OCI-LY3 (cell line): ENCODE data around the gene MTCL1.

Source experiments
- H2AFZ ChIP-seq: fragments of 200-600, 300-600 bp; shearing (Covaris generic); 2 replicates; pipeline ENCODE4 v1.6.0; 2014; ENCODE audit warnings: antibody characterized with exemption, low read depth, low read length
- H3K27ac ChIP-seq: fragments of 200-600, 300-600 bp; sonication (generic); 2 replicates; pipeline ENCODE4 v1.5.1; 2014; ENCODE audit warnings: mild to moderate bottlenecking, low read length, moderate library complexity, mixed read lengths
- H3K27me3 ChIP-seq: fragments of 200-600, 300-600 bp; sonication (generic); 2 replicates; pipeline ENCODE4 v1.6.1; 2014; ENCODE audit warnings: low read depth, low read length, mixed read lengths
- H3K36me3 ChIP-seq: fragments of 200-600, 300-600 bp; sonication (generic); replicated peaks from 2 replicates; pipeline ENCODE3; 2014; ENCODE audit warnings: low read depth, low read length, mixed read lengths
- H3K4me1 ChIP-seq: fragments of 300-600, 200-600 bp; sonication (generic); 2 replicates; pipeline ENCODE4 v1.6.1; 2014; ENCODE audit warnings: low read length, mixed read lengths
- H3K4me2 ChIP-seq: fragments of 200-600, 300-600 bp; sonication (generic); 2 replicates; pipeline ENCODE4 v1.6.1; 2014; ENCODE audit warnings: low read length, mixed read lengths
- H3K4me3 ChIP-seq: fragments of 300-600, 200-600 bp; sonication (generic); 2 replicates; pipeline ENCODE4 v1.5.1; 2014; ENCODE audit warnings: antibody characterized with exemption, mild to moderate bottlenecking, low read length, moderate library complexity
- H3K79me2 ChIP-seq: fragments of 300-600, 200-600 bp; shearing (Covaris generic); 2 replicates; pipeline ENCODE4 v1.6.1; 2014; ENCODE audit warnings: mild to moderate bottlenecking, low read length, mixed read lengths
- H3K9ac ChIP-seq: fragments of 300-600, 200-600 bp; shearing (Covaris generic); 2 replicates; pipeline ENCODE4 v1.6.0; 2014; ENCODE audit warnings: mild to moderate bottlenecking, low read length, moderate library complexity
- H3K9me3 ChIP-seq: fragments of 200-600, 300-600 bp; shearing (Covaris generic); 2 replicates; pipeline ENCODE4 v1.6.1; 2014; ENCODE audit warnings: low read length, mixed read lengths; ENCODE audit not compliant: insufficient read depth
- H4K20me1 ChIP-seq: fragments of 200-600, 300-600 bp; sonication (generic); 2 replicates; pipeline ENCODE4 v1.6.1; 2016; ENCODE audit warnings: low read length, mixed read lengths; ENCODE audit not compliant: insufficient read depth
- CTCF ChIP-seq: fragments of 200-600, 300-600 bp; sonication (generic); IDR thresholded peaks from 2 replicates; pipeline ENCODE4 v1.5.1; 2014; ENCODE audit warnings: antibody characterized with exemption, low read length, low read depth
- EZH2phosphoT487 ChIP-seq: fragments of 200-600 bp; shearing (Covaris generic); IDR thresholded peaks from 2 replicates; pipeline ENCODE4 v1.6.1; 2018; ENCODE audit warnings: antibody characterized with exemption, mixed run types, low read depth

Gene MTCL1

GRCh38 chr18:8657873-8658470 lies 47.4 kb upstream of the MTCL1 start:
- Histone ChIP-seq H3K4me3 (no peak overlapping the region), H3K9me3 (no peaks in the 10 kb centered on the region), H3K4me1 (peaks cover 26% of the 10 kb centered on the region), H3K27me3 (peaks cover 8% of the 10 kb centered on the region), H3K9ac (no peak overlapping the region), H2AFZ (no peak overlapping the region), H3K4me2 (no peak overlapping the region), H3K36me3 (no peaks in the 10 kb centered on the region), H4K20me1 (no peaks in the 10 kb centered on the region), H3K79me2 (no peaks in the 10 kb centered on the region), H3K27ac (no peak overlapping the region)
- TF ChIP-seq CTCF (no peak), EZH2phosphoT487 (no peak)

- TF ChIP-seq EZH2phosphoT487, result no peak
- TF ChIP-seq CTCF, result no peak
- Histone ChIP-seq H3K4me1 (peaks cover 26% of the 10 kb centered on the region), H3K9me3 (no peaks in the 10 kb centered on the region), H3K36me3 (no peaks in the 10 kb centered on the region), H3K4me3 (no peak overlapping the region), H3K9ac (no peak overlapping the region), H4K20me1 (no peaks in the 10 kb centered on the region), H3K27me3 (0 out of 2 replicates have a peak, but pooled peaks cover 3% of the 10 kb centered on the region), H3K4me2 (no peak overlapping the region), H2AFZ (no peak overlapping the region), H3K79me2 (no peaks in the 10 kb centered on the region), H3K27ac (no peak overlapping the region)
Measured at GRCh38 chr18:8658858-8659485, 46.4 kb upstream of the MTCL1 start.

- no peak overlapping the region for H3K9ac ChIP-seq
- H3K27ac ChIP-seq, result no peak overlapping the region
- H2AFZ ChIP-seq, result no peak overlapping the region
- no peaks in the 10 kb centered on the region for H3K27me3 ChIP-seq
- H4K20me1 ChIP-seq, result no peaks in the 10 kb centered on the region
- H3K79me2 ChIP-seq, result no peaks in the 10 kb centered on the region
- no peaks in the 10 kb centered on the region for H3K9me3 ChIP-seq
- H3K36me3 ChIP-seq, result no peaks in the 10 kb centered on the region
- H3K4me3 ChIP-seq, result no peak overlapping the region
- H3K4me1 ChIP-seq, result peaks cover 25% of the 10 kb centered on the region
- TF ChIP-seq EZH2phosphoT487 (no peak), CTCF (no peak)
- H3K4me2 ChIP-seq, result no peak overlapping the region
Measured at GRCh38 chr18:8659609-8660242, 45.6 kb upstream of the MTCL1 start.

GRCh38 chr18:8660316-8660715 lies 45.0 kb upstream of the MTCL1 start:
- H3K79me2 ChIP-seq, result no peaks in the 10 kb centered on the region
- no peak overlapping the region for H2AFZ ChIP-seq
- H4K20me1 ChIP-seq, result no peaks in the 10 kb centered on the region
- H3K4me2 ChIP-seq, result no peak overlapping the region
- TF ChIP-seq EZH2phosphoT487 (no peak), CTCF (no peak)
- no peak overlapping the region for H3K4me3 ChIP-seq
- H3K9me3 ChIP-seq, result no peaks in the 10 kb centered on the region
- H3K27ac ChIP-seq, result no peak overlapping the region
- no peaks in the 10 kb centered on the region for H3K36me3 ChIP-seq
- peaks cover 22% of the 10 kb centered on the region for H3K4me1 ChIP-seq
- H3K27me3 ChIP-seq, result no peaks in the 10 kb centered on the region
- no peak overlapping the region for H3K9ac ChIP-seq
